ENCODE data around the gene GMPR2. TPM values are rescaled to one million over a fixed set of nuclear protein-coding genes. Genes with fewer than 3 reads are reported as not detected.

GMPR2 gene
- total and polyA plus RNA-seq, 8 donors, result 13.9 to 204 (median 43.3) TPM

DNA sequence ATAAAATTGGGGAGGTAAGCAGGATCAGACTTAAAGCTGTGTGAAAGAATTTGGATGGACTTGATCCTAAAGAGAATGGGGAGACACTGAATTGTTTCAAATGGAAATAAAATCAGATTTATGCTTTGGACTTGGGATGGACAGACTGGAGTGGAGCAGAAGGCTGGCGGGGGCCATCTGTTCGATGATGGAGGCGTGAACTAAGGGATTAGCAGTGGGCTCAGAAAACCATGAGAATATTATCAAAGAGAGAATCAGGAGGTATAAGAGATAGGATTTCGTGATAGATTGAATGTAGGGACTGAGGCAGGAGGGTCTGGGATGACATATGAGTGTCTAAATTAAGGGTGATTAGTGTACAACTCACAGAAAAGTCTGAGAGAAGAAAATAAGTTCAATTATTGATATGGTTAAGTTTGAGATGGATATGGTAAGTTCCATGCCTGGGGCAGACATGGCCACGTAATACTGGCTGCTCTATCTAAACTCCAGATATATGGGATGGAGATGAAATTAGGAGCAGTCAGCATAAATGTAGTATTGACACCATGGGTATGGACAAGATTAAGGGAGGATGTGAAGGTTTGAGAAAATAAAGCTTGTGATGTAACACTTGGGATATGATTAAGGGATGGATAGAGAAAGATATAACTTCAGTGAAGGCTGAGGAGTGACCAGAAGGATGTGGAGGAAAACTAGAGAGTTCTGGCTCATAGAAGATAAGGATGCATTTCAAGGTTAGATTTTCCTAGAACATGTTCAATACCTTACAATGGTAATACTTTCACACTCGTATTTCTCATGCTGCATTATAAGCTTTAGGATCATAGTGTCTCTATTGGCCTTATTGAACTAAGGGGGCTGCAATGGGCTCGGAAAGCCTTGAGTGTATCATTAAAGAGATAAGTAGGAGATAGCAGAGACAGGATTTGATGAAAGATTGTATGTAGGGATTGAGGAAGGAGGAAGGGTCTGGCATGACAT, 28.3 kb upstream of the GMPR2 start:
- no peaks in the 10 kb centered on the region for H3K9me3 ChIP-seq
- DNase-seq, result no peak
- intact Hi-C loops (cut with DNase I; ENCODE audit: low total_unique reads), result no loop called here
- H3K4me3 ChIP-seq, result no peak overlapping the region
- TF ChIP-seq POLR2AphosphoS5 (IDR thresholded peaks at IDR 0.05), result no peak
- TF ChIP-seq, protein P1, sequence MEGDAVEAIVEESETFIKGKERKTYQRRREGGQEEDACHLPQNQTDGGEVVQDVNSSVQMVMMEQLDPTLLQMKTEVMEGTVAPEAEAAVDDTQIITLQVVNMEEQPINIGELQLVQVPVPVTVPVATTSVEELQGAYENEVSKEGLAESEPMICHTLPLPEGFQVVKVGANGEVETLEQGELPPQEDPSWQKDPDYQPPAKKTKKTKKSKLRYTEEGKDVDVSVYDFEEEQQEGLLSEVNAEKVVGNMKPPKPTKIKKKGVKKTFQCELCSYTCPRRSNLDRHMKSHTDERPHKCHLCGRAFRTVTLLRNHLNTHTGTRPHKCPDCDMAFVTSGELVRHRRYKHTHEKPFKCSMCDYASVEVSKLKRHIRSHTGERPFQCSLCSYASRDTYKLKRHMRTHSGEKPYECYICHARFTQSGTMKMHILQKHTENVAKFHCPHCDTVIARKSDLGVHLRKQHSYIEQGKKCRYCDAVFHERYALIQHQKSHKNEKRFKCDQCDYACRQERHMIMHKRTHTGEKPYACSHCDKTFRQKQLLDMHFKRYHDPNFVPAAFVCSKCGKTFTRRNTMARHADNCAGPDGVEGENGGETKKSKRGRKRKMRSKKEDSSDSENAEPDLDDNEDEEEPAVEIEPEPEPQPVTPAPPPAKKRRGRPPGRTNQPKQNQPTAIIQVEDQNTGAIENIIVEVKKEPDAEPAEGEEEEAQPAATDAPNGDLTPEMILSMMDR (IDR thresholded peaks at IDR 0.05), result no peak
- no peak for TF ChIP-seq EP300 (IDR thresholded peaks at IDR 0.05)
- no peak for TF ChIP-seq POLR2A (IDR thresholded peaks at IDR 0.05)
- peaks cover 39 to 86% (median 70%) of the 10 kb centered on the region in 4 donors for H3K36me3 ChIP-seq
- no peak overlapping the region for H3K27ac ChIP-seq
- H3K4me1 ChIP-seq, result no peaks in the 10 kb centered on the region
- H3K27me3 ChIP-seq, result no peaks in the 10 kb centered on the region
- 89 to 93% (median 91%) methylated on average over 7 of the region's 7 CpGs for WGBS, 5 donors

DNA sequence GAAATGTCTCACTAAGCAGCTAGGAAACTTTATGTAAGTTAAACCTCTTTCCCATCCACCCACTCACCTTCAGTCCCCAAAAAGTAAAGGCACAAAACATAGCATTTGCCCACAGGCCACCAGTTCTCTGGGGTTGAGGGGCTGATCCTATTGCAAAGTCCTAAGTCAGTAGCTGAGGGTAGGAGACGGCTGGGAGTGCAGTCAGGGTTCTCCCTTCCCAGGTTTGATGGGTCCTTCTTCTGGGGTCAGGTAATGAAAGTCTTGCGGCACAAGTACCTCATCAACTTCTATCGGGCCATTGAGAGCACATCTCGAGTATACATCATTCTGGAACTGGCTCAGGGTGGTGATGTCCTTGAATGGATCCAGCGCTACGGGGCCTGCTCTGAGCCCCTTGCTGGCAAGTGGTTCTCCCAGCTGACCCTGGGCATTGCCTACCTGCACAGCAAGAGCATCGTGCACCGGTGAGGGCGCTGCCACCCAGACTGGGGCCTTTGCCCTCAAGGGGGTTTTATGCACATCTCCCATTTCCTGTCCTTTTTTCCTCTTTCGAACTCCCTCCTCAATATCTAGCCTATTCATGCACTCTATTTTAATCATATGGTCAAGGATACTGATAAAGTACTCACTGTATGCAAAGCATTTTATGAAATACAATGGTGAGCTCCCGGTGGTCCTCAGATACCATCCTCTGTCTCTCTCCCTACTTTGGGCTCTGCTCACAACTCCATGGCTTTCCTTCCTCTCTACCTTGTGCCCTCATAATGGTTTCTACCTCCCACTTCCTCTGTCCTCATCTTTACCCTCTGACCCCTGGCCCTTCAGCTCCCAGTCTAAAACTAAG, 26.2 kb upstream of the GMPR2 start:
- H3K9me3 ChIP-seq, result no peaks in the 10 kb centered on the region
- no peak overlapping the region for H3K4me3 ChIP-seq
- H3K27me3 ChIP-seq, result no peaks in the 10 kb centered on the region
- peaks cover 56 to 89% (median 79%) of the 10 kb centered on the region in 4 donors for H3K36me3 ChIP-seq
- 95 to 98% (median 96%) methylated on average over 11 of the region's 11 CpGs for WGBS, 5 donors
- intact Hi-C loops (cut with DNase I; ENCODE audit: low total_unique reads), result no loop called here
- TF ChIP-seq EP300 (IDR thresholded peaks at IDR 0.05) (no peak), POLR2AphosphoS5 (IDR thresholded peaks at IDR 0.05) (no peak), POLR2A (IDR thresholded peaks at IDR 0.05) (no peak)
- TF ChIP-seq, protein P1 (IDR thresholded peaks at IDR 0.05), result no peak
- DNase-seq, result no peak
- H3K4me1 ChIP-seq, result peaks cover 0 to 11% (median 2%) of the 10 kb centered on the region in 4 donors
- H3K27ac ChIP-seq, result no peak overlapping the region

DNA sequence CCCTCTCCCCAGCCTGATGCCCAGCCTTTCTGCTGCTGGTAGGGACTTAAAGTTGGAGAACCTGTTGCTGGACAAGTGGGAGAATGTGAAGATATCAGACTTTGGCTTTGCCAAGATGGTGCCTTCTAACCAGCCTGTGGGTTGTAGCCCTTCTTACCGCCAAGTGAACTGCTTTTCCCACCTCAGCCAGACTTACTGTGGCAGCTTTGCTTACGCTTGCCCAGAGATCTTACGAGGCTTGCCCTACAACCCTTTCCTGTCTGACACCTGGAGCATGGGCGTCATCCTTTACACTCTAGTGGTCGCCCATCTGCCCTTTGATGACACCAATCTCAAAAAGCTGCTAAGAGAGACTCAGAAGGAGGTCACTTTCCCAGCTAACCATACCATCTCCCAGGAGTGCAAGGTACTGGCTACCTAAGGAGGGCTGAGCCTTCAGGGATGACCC, 25.6 kb upstream of the GMPR2 start:
- intact Hi-C loops (cut with DNase I; ENCODE audit: low total_unique reads), result no loop called here
- Histone ChIP-seq H3K4me1 (peaks cover 0 to 17% (median 7%) of the 10 kb centered on the region in 4 donors), H3K27ac (no peak overlapping the region), H3K36me3 (peaks cover 54 to 84% (median 76%) of the 10 kb centered on the region in 4 donors), H3K9me3 (no peaks in the 10 kb centered on the region), H3K4me3 (no peak overlapping the region), H3K27me3 (no peaks in the 10 kb centered on the region)
- WGBS, 5 donors, result 91 to 98% (median 94%) methylated on average over 5 of the region's 5 CpGs
- TF ChIP-seq POLR2A (IDR thresholded peaks at IDR 0.05) (no peak), EP300 (IDR thresholded peaks at IDR 0.05) (no peak), POLR2AphosphoS5 (IDR thresholded peaks at IDR 0.05) (no peak)
- TF ChIP-seq, protein P1 (IDR thresholded peaks at IDR 0.05), result no peak
- DNase-seq, result no peak

DNA sequence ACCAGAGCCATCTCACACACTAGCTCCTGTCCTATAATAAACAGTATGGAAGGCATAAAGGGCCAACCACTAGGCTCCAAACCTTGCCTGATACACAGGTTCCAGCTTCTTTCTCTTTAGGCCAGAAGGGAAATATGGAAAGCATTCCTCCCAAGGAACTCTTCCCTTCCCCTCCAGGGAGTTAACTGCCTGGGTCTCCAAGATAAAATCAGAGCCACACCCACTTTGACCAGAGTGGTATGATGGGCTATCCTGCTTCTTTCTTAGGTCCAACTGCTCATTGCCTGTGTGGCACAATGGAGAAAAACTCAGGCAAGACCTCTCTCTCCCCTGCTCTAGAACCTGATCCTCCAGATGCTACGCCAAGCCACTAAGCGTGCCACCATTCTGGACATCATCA, 25.1 kb upstream of the GMPR2 start:
- H3K27me3 ChIP-seq, result no peaks in the 10 kb centered on the region
- H3K27ac ChIP-seq, result no peak overlapping the region
- TF ChIP-seq, protein P1 (IDR thresholded peaks at IDR 0.05), result no peak
- TF ChIP-seq POLR2AphosphoS5 (IDR thresholded peaks at IDR 0.05) (no peak), EP300 (IDR thresholded peaks at IDR 0.05) (no peak), POLR2A (IDR thresholded peaks at IDR 0.05) (no peak)
- no peak for DNase-seq
- peaks cover 0 to 22% (median 12%) of the 10 kb centered on the region in 4 donors for H3K4me1 ChIP-seq
- intact Hi-C loops (cut with DNase I; ENCODE audit: low total_unique reads), result no loop called here
- 80 to 100% (median 100%) methylated on average over 2 of the region's 2 CpGs for WGBS, 5 donors
- H3K9me3 ChIP-seq, result no peaks in the 10 kb centered on the region
- no peak overlapping the region for H3K4me3 ChIP-seq
- H3K36me3 ChIP-seq, result peaks cover 54 to 79% (median 71%) of the 10 kb centered on the region in 4 donors

Data from stomach (tissue), 9 donors.